HepG2 (cell line): ENCODE data around the gene PDP2. TPM values are rescaled to one million over a fixed set of nuclear protein-coding genes. Genes with fewer than 3 reads are reported as not detected.
A peak's percentile ranks its signal among the peaks of the same experiment; 100 is the strongest.

Experiments
- ATAC-seq: fragments of 200-7000 bp; cut with Tn5 transposase; 3 replicates; pipeline ENCODE4 v1.9.1; 2020; ENCODE audit warnings: mild to moderate bottlenecking, moderate library complexity
- BruUV-seq: library from RNA; stranded (reverse); fragments of 400-500 nt; replicated peaks from 2 replicates; lab custom pipeline; 2021; lab: Mats Ljungman, UMichigan
- CTCF ChIA-PET: fragments of 300-600 bp; formaldehyde crosslinking; extraction: SDS; loops from one replicate; lab custom pipeline; 2021; ENCODE audit warnings: low total read pairs, inconsistent platforms, low intra/inter-chr PET ratio; lab: Yijun Ruan, JAX
- POLR2A ChIA-PET: fragments of 350-600 bp; sonication (Branson Sonifier 250); formaldehyde crosslinking; loops from one replicate; lab custom pipeline; 2020; ENCODE audit warnings: antibody characterized with exemption, inconsistent platforms; lab: Yijun Ruan, JAX
- DNase-seq: peaks from one replicate; pipeline ENCODE4 v3.0.0-alpha.2; 2015; ENCODE audit warnings: low spot score
- FAIRE-seq: peaks from 3 replicates; lab custom pipeline; 2011; peaks lifted over from hg19 to GRCh38; lab: Jason Lieb, UNC
- H2AFZ ChIP-seq: one replicate; pipeline ENCODE4 v1.6.1; 2011; ENCODE audit warnings: low read length, inconsistent platforms
- H3K27ac ChIP-seq: fragments of 300-600 bp; 3 replicates; pipeline ENCODE4 v1.8.0; 2011; ENCODE audit warnings: mixed run types, mild to moderate bottlenecking, mixed read lengths, low read length, inconsistent platforms; ENCODE audit not compliant: insufficient read depth; ENCODE audit errors: extremely low read length
- H3K27me3 ChIP-seq, 2 experiments: fragments of 200-600 bp in 1 of 2; 2 replicates in 1 of 2; 3 replicates in 1 of 2; pipeline versions ENCODE4 v1.6.0 to v1.8.0; 2011; ENCODE audit warnings: low read length in 2 of 2, mild to moderate bottlenecking in 2 of 2, moderate library complexity in 2 of 2, inconsistent platforms in 1 of 2; ENCODE audit not compliant: insufficient read depth in 2 of 2, control insufficient read depth in 1 of 2
- H3K36me3 ChIP-seq, 2 experiments: fragments of 200-600 bp in 1 of 2; replicated peaks in 1 of 2; 2 replicates in 1 of 2; 3 replicates in 1 of 2; pipeline versions ENCODE4 v1.5.1 to v1.8.0; 2011; ENCODE audit warnings: low read length in 2 of 2, inconsistent platforms in 1 of 2; ENCODE audit not compliant: insufficient read depth in 2 of 2, control insufficient read depth in 1 of 2
- H3K4me1 ChIP-seq: 2 replicates; pipeline ENCODE4 v1.5.1; 2012; ENCODE audit warnings: low read length, inconsistent platforms; ENCODE audit not compliant: insufficient read depth
- H3K4me2 ChIP-seq: 2 replicates; pipeline ENCODE4 v1.6.0; 2011; ENCODE audit warnings: low read depth, low read length, inconsistent platforms
- H3K4me3 ChIP-seq, 3 experiments: fragments of 200-600 bp in 1 of 3; sonication (generic), shearing (Covaris generic) in 1 of 3; replicated peaks in 1 of 3; 2 replicates each; pipeline ENCODE4 v1.5.1; 2011 to 2016; ENCODE audit warnings: low read length in 3 of 3, inconsistent platforms in 2 of 3, low read depth in 2 of 3, mild to moderate bottlenecking in 2 of 3, control low read depth in 1 of 3, mixed read lengths in 1 of 3; ENCODE audit not compliant: insufficient read depth in 1 of 3
- H3K79me2 ChIP-seq: one replicate; pipeline ENCODE4 v1.6.1; 2011; ENCODE audit warnings: low read length, inconsistent platforms; ENCODE audit not compliant: insufficient read depth
- H3K9ac ChIP-seq: 2 replicates; pipeline ENCODE4 v1.6.0; 2011; ENCODE audit warnings: mild to moderate bottlenecking, low read depth, low read length, inconsistent platforms; ENCODE audit not compliant: insufficient read depth
- H3K9me3 ChIP-seq: 2 replicates; pipeline ENCODE4 v1.5.1; 2012; ENCODE audit warnings: mild to moderate bottlenecking, low read length
- H4K20me1 ChIP-seq: 2 replicates; pipeline ENCODE4 v1.6.0; 2011; ENCODE audit warnings: inconsistent platforms, mild to moderate bottlenecking, low read length, moderate library complexity; ENCODE audit not compliant: insufficient read depth
- CBX2 ChIP-seq, 2 experiments: fragments of 200-600 bp in 1 of 2; sonication (generic); formaldehyde crosslinking in 1 of 2; IDR thresholded peaks; 2 replicates each; pipeline versions ENCODE4 v1.7.0 to v1.8.1; 2018 to 2022; ENCODE audit warnings: low read depth in 2 of 2, low read length in 1 of 2, mild to moderate bottlenecking in 1 of 2, missing genetic modification reagents in 1 of 2
- EHMT2 ChIP-seq: fragments of 200-600 bp; sonication (generic); IDR thresholded peaks from 2 replicates; pipeline ENCODE4 v1.7.0; 2017; ENCODE audit warnings: antibody characterized with exemption, low read depth, low read length, borderline replicate concordance
- ZNF33A ChIP-seq: sonication (generic); formaldehyde crosslinking; IDR thresholded peaks from 2 replicates; pipeline ENCODE4 v1.5.1; 2020; ENCODE audit warnings: missing genetic modification reagents, mild to moderate bottlenecking, moderate library complexity, borderline replicate concordance
- ZNF569 ChIP-seq: sonication (generic); formaldehyde crosslinking; IDR thresholded peaks from 2 replicates; pipeline ENCODE4 v1.5.0; 2020; ENCODE audit warnings: mild to moderate bottlenecking, missing genetic modification reagents, moderate library complexity, borderline replicate concordance
- ZNF703 ChIP-seq: sonication (generic); formaldehyde crosslinking; IDR thresholded peaks from 2 replicates; pipeline ENCODE4 v1.5.1; 2020; ENCODE audit warnings: missing genetic modification reagents, mild to moderate bottlenecking, moderate library complexity, borderline replicate concordance
- WGBS: methylation state at CpG from one replicate; pipeline ENCODE4 v1.1.6; 2017; ENCODE audit warnings: low lambda C conversion rate; 5-methylcytosine and 5-hydroxymethylcytosine counted together
- in situ Hi-C: cut with HindIII; loops from 2 replicates; pipeline ENCODE4 v1.10.0; 2017; ENCODE audit warnings: low pct_unique_long_range_greater_than_20kb; ENCODE audit not compliant: extremely low pct_ligation_motif_present
- intact Hi-C: fragments of 100-400 bp; cut with micrococcal nuclease; formaldehyde crosslinking; loops from one replicate; pipeline ENCODE4 v1.10.0; 2022; ENCODE audit not compliant: unreplicated experiment
- polyA plus RNA-seq, 8 experiments: library from polyadenylated mRNA; depleted of rRNA in 3 of 8; stranded (reverse) in 7 of 8; unstranded in 1 of 8; fragments of >200 nt; fragmentation: Illumina TruSeq in 4 of 8; extraction: Trizol in 4 of 8; gene quantifications; 2 replicates each; pipeline versions ENCODE4 v1.2.1 to v1.2.3, GENCODE V29; 2011 to 2016; ENCODE audit warnings: low read depth in 4 of 8, missing spikeins in 1 of 8, mixed read lengths in 1 of 8; ENCODE audit not compliant: insufficient read depth in 1 of 8
- total RNA-seq, 5 experiments: library from RNA; depleted of rRNA; stranded (reverse); fragments of >200 nt; fragmentation: Illumina TruSeq; extraction: Trizol; gene quantifications; 2 replicates each; pipeline ENCODE4 v1.2.3, GENCODE V29; 2016; ENCODE audit warnings: low read depth in 1 of 5
- TF ChIP-seq, protein P1 (sequence below): sonication (generic); formaldehyde crosslinking; IDR thresholded peaks from 2 replicates; pipeline ENCODE4 v1.5.0; 2020; ENCODE audit warnings: mild to moderate bottlenecking, missing genetic modification reagents, borderline replicate concordance

The PDP2 gene
- total and polyA plus RNA-seq, 2 of the 13 experiments (the other 11 are each of a cell fraction or from before 2014, with no cell fraction given), result 12.8 to 15.8 TPM

DNA sequence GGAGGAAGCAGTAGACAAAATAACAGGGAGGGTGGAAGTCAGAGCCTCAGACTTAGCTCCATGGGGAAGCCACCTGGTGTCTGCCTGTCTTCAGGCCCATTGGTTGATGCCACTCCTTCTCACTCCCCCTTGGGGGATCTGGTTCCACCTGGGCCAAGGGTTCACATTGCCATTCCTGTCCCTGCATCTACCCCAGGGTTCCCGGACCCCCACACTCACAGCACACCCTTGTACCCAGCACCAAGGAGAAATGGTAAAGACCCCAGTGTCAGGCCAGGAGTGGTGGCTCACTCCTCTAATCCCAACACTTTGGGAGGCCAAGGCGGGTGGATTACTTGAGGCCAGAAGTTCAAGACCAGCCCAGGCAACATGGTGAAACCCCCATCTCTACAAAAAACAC lies 37.1 kb upstream of the PDP2 start (continued):
- TF ChIP-seq ZNF569 (CRISPR knock-in tag) (no peak), EHMT2 (no peak), CBX2 (IDR thresholded peaks at IDR 0.05; ENCODE audit: low read depth, low read length) (no peak), CBX2 (CRISPR knock-in tag; IDR thresholded peaks at IDR 0.05; ENCODE audit: low read depth) (no peak), ZNF703 (CRISPR knock-in tag) (no peak)
- TF ChIP-seq, all 625 proteins: peak for 0

DNA sequence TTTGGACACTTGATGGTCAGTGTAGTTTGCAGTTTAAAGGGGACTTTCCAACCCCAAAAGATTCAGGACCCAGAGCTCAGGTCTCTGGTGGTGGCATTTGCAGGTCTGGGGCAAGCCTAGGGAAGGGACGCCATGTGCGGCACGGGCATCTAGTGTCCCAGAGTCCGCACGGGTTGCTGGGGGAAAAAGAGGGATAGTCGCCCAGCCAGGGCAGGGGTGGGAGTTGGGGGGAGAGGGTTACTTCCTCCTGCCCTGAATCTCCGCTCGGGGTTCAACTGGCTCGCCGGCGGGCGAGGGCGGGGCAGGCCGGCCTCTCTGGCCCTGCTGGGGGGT lies 36.3 kb upstream of the PDP2 start:
- intact Hi-C loops, result loop anchor here (10.0 kb wide), 1 partner anchor 89 kb away; the partner anchor contains the start of gene DYNC1LI2
- POLR2A ChIA-PET, result interaction anchor here (0.8 kb wide), 1 partner anchor 13 kb away, joined by 3 read pairs; the partner anchor contains the start of gene NAE1
- no peaks in the 10 kb centered on the region for H4K20me1 ChIP-seq
- DNase-seq, result no peak
- H3K9ac ChIP-seq, result no peak overlapping the region
- no peak overlapping the region for H2AFZ ChIP-seq
- H3K4me3 ChIP-seq, result peak overlapping the region; percentile 47 to 74 (median 48); a peak in 4 of 6 replicates
- CTCF ChIA-PET, result no interaction called here
- TF ChIP-seq, protein P1, sequence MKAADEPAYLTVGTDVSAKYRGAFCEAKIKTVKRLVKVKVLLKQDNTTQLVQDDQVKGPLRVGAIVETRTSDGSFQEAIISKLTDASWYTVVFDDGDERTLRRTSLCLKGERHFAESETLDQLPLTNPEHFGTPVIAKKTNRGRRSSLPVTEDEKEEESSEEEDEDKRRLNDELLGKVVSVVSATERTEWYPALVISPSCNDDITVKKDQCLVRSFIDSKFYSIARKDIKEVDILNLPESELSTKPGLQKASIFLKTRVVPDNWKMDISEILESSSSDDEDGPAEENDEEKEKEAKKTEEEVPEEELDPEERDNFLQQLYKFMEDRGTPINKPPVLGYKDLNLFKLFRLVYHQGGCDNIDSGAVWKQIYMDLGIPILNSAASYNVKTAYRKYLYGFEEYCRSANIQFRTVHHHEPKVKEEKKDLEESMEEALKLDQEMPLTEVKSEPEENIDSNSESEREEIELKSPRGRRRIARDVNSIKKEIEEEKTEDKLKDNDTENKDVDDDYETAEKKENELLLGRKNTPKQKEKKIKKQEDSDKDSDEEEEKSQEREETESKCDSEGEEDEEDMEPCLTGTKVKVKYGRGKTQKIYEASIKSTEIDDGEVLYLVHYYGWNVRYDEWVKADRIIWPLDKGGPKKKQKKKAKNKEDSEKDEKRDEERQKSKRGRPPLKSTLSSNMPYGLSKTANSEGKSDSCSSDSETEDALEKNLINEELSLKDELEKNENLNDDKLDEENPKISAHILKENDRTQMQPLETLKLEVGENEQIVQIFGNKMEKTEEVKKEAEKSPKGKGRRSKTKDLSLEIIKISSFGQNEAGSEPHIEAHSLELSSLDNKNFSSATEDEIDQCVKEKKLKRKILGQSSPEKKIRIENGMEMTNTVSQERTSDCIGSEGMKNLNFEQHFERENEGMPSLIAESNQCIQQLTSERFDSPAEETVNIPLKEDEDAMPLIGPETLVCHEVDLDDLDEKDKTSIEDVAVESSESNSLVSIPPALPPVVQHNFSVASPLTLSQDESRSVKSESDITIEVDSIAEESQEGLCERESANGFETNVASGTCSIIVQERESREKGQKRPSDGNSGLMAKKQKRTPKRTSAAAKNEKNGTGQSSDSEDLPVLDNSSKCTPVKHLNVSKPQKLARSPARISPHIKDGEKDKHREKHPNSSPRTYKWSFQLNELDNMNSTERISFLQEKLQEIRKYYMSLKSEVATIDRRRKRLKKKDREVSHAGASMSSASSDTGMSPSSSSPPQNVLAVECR (CRISPR knock-in tag), result peak; percentile 29; the same call in 1 of the 2 replicates
- TF ChIP-seq ZNF33A, result no peak
- no TSS peak for BruUV-seq
- H3K27ac ChIP-seq, result no peak overlapping the region
- no peaks in the 10 kb centered on the region for H3K9me3 ChIP-seq
- peaks cover 7 to 70% of the 10 kb centered on the region in 2 experiments; a peak in 4 of 5 replicates for H3K27me3 ChIP-seq
- H3K4me1 ChIP-seq, result peaks cover 15% of the 10 kb centered on the region; the same call in 1 of the 2 replicates
- H3K79me2 ChIP-seq, result no peaks in the 10 kb centered on the region
- no peak for FAIRE-seq
- H3K36me3 ChIP-seq, result no peaks in the 10 kb centered on the region
- peak; percentile 51 for ATAC-seq
- H3K4me2 ChIP-seq, result peak overlapping the region; percentile 84
- 30% methylated on average over 4 of the region's 14 CpGs for WGBS
- in situ Hi-C loops, result no loop called here
